H9 (cell line): Measurements from ENCODE around the gene STK10. TPM values are rescaled to one million over a fixed set of nuclear protein-coding genes. Genes with fewer than 3 reads are reported as not detected.

Source experiments
- DNase-seq: peaks from one replicate; pipeline ENCODE4 v3.0.0-alpha.2; 2017
- H2AFZ ChIP-seq: one replicate; pipeline ENCODE4 v1.6.1; 2013; ENCODE audit warnings: mild to moderate bottlenecking, low read length, control low read depth, moderate library complexity
- H2AK5ac ChIP-seq: 2 replicates; pipeline ENCODE4 v1.6.1; 2013; ENCODE audit warnings: low read length, control low read depth, mixed read lengths; ENCODE audit not compliant: insufficient read length
- H2BK120ac ChIP-seq: one replicate; pipeline ENCODE4 v1.6.1; 2013; ENCODE audit warnings: low read depth, mild to moderate bottlenecking, low read length, control low read depth, inconsistent platforms; ENCODE audit not compliant: poor library complexity, severe bottlenecking
- H2BK12ac ChIP-seq: 2 replicates; pipeline ENCODE4 v1.6.1; 2013; ENCODE audit warnings: low read length, control low read depth, mixed read lengths, low read depth; ENCODE audit not compliant: insufficient read length
- H2BK15ac ChIP-seq: 2 replicates; pipeline ENCODE4 v1.6.1; 2013; ENCODE audit warnings: low read depth, low read length, control low read depth
- H2BK20ac ChIP-seq: one replicate; pipeline ENCODE4 v1.6.1; 2013; ENCODE audit warnings: low read depth, mild to moderate bottlenecking, low read length, control low read depth, inconsistent platforms; ENCODE audit not compliant: poor library complexity, severe bottlenecking
- H2BK5ac ChIP-seq: 2 replicates; pipeline ENCODE4 v1.6.1; 2013; ENCODE audit warnings: low read length, control low read depth, mixed read lengths; ENCODE audit not compliant: insufficient read length
- H3K14ac ChIP-seq: 2 replicates; pipeline ENCODE4 v1.6.1; 2013; ENCODE audit warnings: low read length, control low read depth; ENCODE audit not compliant: insufficient read depth
- H3K18ac ChIP-seq: 2 replicates; pipeline ENCODE4 v1.6.1; 2013; ENCODE audit warnings: low read depth, mild to moderate bottlenecking, mixed read lengths, low read length, control low read depth; ENCODE audit not compliant: insufficient read length
- H3K23ac ChIP-seq: 2 replicates; pipeline ENCODE4 v1.6.1; 2013; ENCODE audit warnings: low read length, control low read depth, mixed read lengths, low read depth; ENCODE audit not compliant: insufficient read length
- H3K23me2 ChIP-seq: 2 replicates; pipeline ENCODE4 v1.6.1; 2013; ENCODE audit warnings: low read depth, mild to moderate bottlenecking, mixed read lengths, low read length, control low read depth; ENCODE audit not compliant: insufficient read length, poor library complexity, severe bottlenecking
- H3K27ac ChIP-seq: 2 replicates; pipeline ENCODE4 v1.5.1; 2013; ENCODE audit warnings: low read length, control low read depth, mixed read lengths, low read depth; ENCODE audit not compliant: insufficient read length
- H3K27me3 ChIP-seq: 2 replicates; pipeline ENCODE4 v1.6.1; 2013; ENCODE audit warnings: low read length, control low read depth, inconsistent platforms; ENCODE audit not compliant: insufficient read depth
- H3K4ac ChIP-seq: 2 replicates; pipeline ENCODE4 v1.6.1; 2013; ENCODE audit warnings: low read depth, mild to moderate bottlenecking, control low read depth, inconsistent platforms, low read length, moderate library complexity
- H3K4me1 ChIP-seq: 2 replicates; pipeline ENCODE4 v1.6.1; 2013; ENCODE audit warnings: low read length, control low read depth, inconsistent platforms; ENCODE audit not compliant: insufficient read depth
- H3K4me2 ChIP-seq: 2 replicates; pipeline ENCODE4 v1.6.1; 2013; ENCODE audit warnings: low read length, control low read depth, mixed read lengths; ENCODE audit not compliant: insufficient read length, insufficient read depth
- H3K56ac ChIP-seq: 2 replicates; pipeline ENCODE4 v1.6.1; 2013; ENCODE audit warnings: low read depth, mild to moderate bottlenecking, mixed read lengths, low read length, control low read depth; ENCODE audit not compliant: insufficient read length
- H3K79me1 ChIP-seq: 2 replicates; pipeline ENCODE4 v1.6.1; 2013; ENCODE audit warnings: low read depth, mild to moderate bottlenecking, moderate library complexity, low read length, control low read depth, inconsistent platforms; ENCODE audit not compliant: insufficient read depth, poor library complexity, severe bottlenecking
- H3K79me2 ChIP-seq: 2 replicates; pipeline ENCODE4 v1.6.1; 2013; ENCODE audit warnings: low read length, control low read depth, inconsistent platforms; ENCODE audit not compliant: insufficient read depth
- H3K9ac ChIP-seq: 2 replicates; pipeline ENCODE4 v1.6.1; 2013; ENCODE audit warnings: low read length, control low read depth, mixed read lengths; ENCODE audit not compliant: insufficient read length; ENCODE audit errors: extremely low read depth
- H3K9me3 ChIP-seq: one replicate; pipeline ENCODE4 v1.6.1; 2013; ENCODE audit warnings: low read depth, low read length, inconsistent platforms; ENCODE audit not compliant: control insufficient read depth
- H3T11ph ChIP-seq: one replicate; pipeline ENCODE4 v1.6.1; 2013; ENCODE audit warnings: mild to moderate bottlenecking, low read length, control low read depth, inconsistent platforms
- H4K20me1 ChIP-seq: one replicate; pipeline ENCODE4 v1.6.1; 2013; ENCODE audit not compliant: control insufficient read depth, insufficient read length, insufficient read depth
- H4K5ac ChIP-seq: 2 replicates; pipeline ENCODE4 v1.6.1; 2013; ENCODE audit warnings: low read depth, mild to moderate bottlenecking, mixed read lengths, low read length, control low read depth; ENCODE audit not compliant: insufficient read length
- H4K8ac ChIP-seq: replicated peaks from 2 replicates; pipeline ENCODE4 v1.6.1; 2013; ENCODE audit warnings: low read length, control low read depth, mixed read lengths, low read depth; ENCODE audit not compliant: insufficient read length
- H4K91ac ChIP-seq: 2 replicates; pipeline ENCODE4 v1.6.1; 2013; ENCODE audit warnings: low read depth, mild to moderate bottlenecking, moderate library complexity, mixed read lengths, low read length, control low read depth; ENCODE audit not compliant: insufficient read length
- H3K27ac Mint-ChIP-seq, 3 experiments: 2 replicates in 2 of 3; 3 replicates in 1 of 3; pipeline ENCODE4 v1.8.0; 2020 to 2021; ENCODE audit warnings: mixed read lengths in 3 of 3, mild to moderate bottlenecking in 1 of 3, moderate library complexity in 1 of 3
- H3K27me3 Mint-ChIP-seq: 2 replicates; pipeline ENCODE4 v1.8.0; 2021; ENCODE audit warnings: low read depth, mild to moderate bottlenecking, moderate library complexity, mixed read lengths
- H3K36me3 Mint-ChIP-seq, 3 experiments: 2 replicates in 2 of 3; 3 replicates in 1 of 3; pipeline ENCODE4 v1.8.0; 2020 to 2021; ENCODE audit warnings: low read depth in 3 of 3, mixed read lengths in 3 of 3; ENCODE audit not compliant: insufficient read depth in 1 of 3
- H3K4me1 Mint-ChIP-seq, 2 experiments: 2 replicates each; pipeline ENCODE4 v1.8.0; 2020; ENCODE audit warnings: mixed read lengths in 2 of 2
- H3K4me3 Mint-ChIP-seq, 2 experiments: 2 replicates in 1 of 2; 3 replicates in 1 of 2; pipeline ENCODE4 v1.8.0; 2020 to 2021; ENCODE audit warnings: mild to moderate bottlenecking in 2 of 2, mixed read lengths in 2 of 2, moderate library complexity in 1 of 2
- H3K9me3 Mint-ChIP-seq, 2 experiments: 2 replicates in 1 of 2; 3 replicates in 1 of 2; pipeline ENCODE4 v1.8.0; 2020; ENCODE audit warnings: mild to moderate bottlenecking in 2 of 2, mixed read lengths in 2 of 2, moderate library complexity in 1 of 2
- CTCF ChIP-seq: fragments of 200-600 bp; sonication (generic); conservative IDR thresholded peaks from 3 replicates; pipeline ENCODE4 v1.8.0; 2021; ENCODE audit warnings: antibody characterized with exemption, mild to moderate bottlenecking
- WGBS: extraction: QIAGEN DNeasy Blood & Tissue Kit; methylation state at CpG from one replicate; pipeline ENCODE4 v1.1.7; 2013; ENCODE audit warnings: missing lambda C conversion rate, low lambda C conversion rate, mixed read lengths; ENCODE audit not compliant: insufficient read length; ENCODE audit errors: extremely low coverage; 5-methylcytosine and 5-hydroxymethylcytosine counted together
- total RNA-seq: library from RNA; stranded (reverse); gene quantifications from 2 replicates; pipeline ENCODE4 v1.2.1, GENCODE V29; 2021

Gene STK10
- total RNA-seq, 1 experiment from 2014 or later = 14.6 TPM

GRCh38 chr5:171997011-171997410 lies 191.0 kb downstream of the STK10 start:
- Histone ChIP-seq H3K4ac (no peak overlapping the region), H3K56ac (no peak overlapping the region), H4K20me1 (no peaks in the 10 kb centered on the region), H3K23ac (no peak overlapping the region), H2BK15ac (no peak overlapping the region), H2AK5ac (no peak overlapping the region), H2BK12ac (no peak overlapping the region), H3K18ac (no peak overlapping the region), H3K27me3 (no peaks in the 10 kb centered on the region), H3K9ac (no peak overlapping the region), H2BK120ac (no peak overlapping the region), H3K79me1 (peaks cover 2% of the 10 kb centered on the region), H3K23me2 (no peaks in the 10 kb centered on the region), H3K4me1 (peaks cover 5% of the 10 kb centered on the region), H3T11ph (no peak overlapping the region), H4K5ac (no peak overlapping the region), H3K27ac (no peak overlapping the region), H4K91ac (no peak overlapping the region), H4K8ac (no peak overlapping the region), H3K14ac (no peak overlapping the region), H3K9me3 (no peaks in the 10 kb centered on the region), H2BK20ac (no peak overlapping the region), H3K4me2 (no peak overlapping the region), H3K79me2 (peaks cover 79% of the 10 kb centered on the region; the same call in 1 of the 2 replicates), H2AFZ (no peak overlapping the region), H2BK5ac (no peak overlapping the region)
- Mint-ChIP-seq H3K9me3 (no peaks in the 10 kb centered on the region), H3K27me3 (no peaks in the 10 kb centered on the region), H3K4me1 (peaks cover 74 to 77% of the 10 kb centered on the region in 2 experiments), H3K27ac (peak overlapping the region; percentile 18 to 86 (median 65); a peak in 4 of 7 replicates), H3K36me3 (peaks cover 2 to 31% (median 28%) of the 10 kb centered on the region in 3 experiments; a peak in 6 of 7 replicates), H3K4me3 (no peak overlapping the region)
- no peak for DNase-seq
- WGBS = no CpG with 5 or more reads among the region's 3 CpGs
- no peak for TF ChIP-seq CTCF
